HG03457 (cell line): ENCODE results near the gene FNDC8.
"Not testable (repeated sequence)": the region's sequence is repeated elsewhere in the genome, so short reads cannot be mapped to it uniquely, and the experiment has no call there.

Experiments used
- ATAC-seq: cut with Tn5 transposase; IDR thresholded peaks from one replicate; pipeline ENCODE4 v1.9.1; 2021; ENCODE audit warnings: moderate number of reproducible peaks; ENCODE audit not compliant: unreplicated experiment

FNDC8 gene

GRCh38 chr17:35121315-35121714, at the start of gene FNDC8:
Gene FNDC8 (plus strand): TSS chr17:35121615. CDS start chr17:35121694, 79 bp downstream.
- no peak for ATAC-seq

- no peak for ATAC-seq
Measured at GRCh38 chr17:35073183-35073790, 48.1 kb upstream of the FNDC8 start.

GRCh38 chr17:35073991-35074627, 47.3 kb upstream of the FNDC8 start:
- ATAC-seq = no peak

GRCh38 chr17:35074711-35075707, 46.4 kb upstream of the FNDC8 start:
- no peak for ATAC-seq

GRCh38 chr17:35076874-35077273, 44.5 kb upstream of the FNDC8 start:
- no peak for ATAC-seq

GRCh38 chr17:35079547-35080423, 41.6 kb upstream of the FNDC8 start:
- no peak for ATAC-seq

- no peak for ATAC-seq
Measured at GRCh38 chr17:35080536-35080935, 40.9 kb upstream of the FNDC8 start.

GRCh38 chr17:35081638-35082037, 39.8 kb upstream of the FNDC8 start:
- no peak for ATAC-seq

GRCh38 chr17:35082073-35082657, 39.2 kb upstream of the FNDC8 start:
- ATAC-seq = no peak

GRCh38 chr17:35083071-35083470, 38.3 kb upstream of the FNDC8 start:
- ATAC-seq = no peak

- no peak for ATAC-seq
Measured at GRCh38 chr17:35084987-35085386, 36.4 kb upstream of the FNDC8 start.

GRCh38 chr17:35086164-35086563, 35.3 kb upstream of the FNDC8 start:
- no peak for ATAC-seq

- no peak for ATAC-seq
Measured at GRCh38 chr17:35086931-35087573, 34.4 kb upstream of the FNDC8 start.

- no peak for ATAC-seq
Measured at GRCh38 chr17:35087731-35088355, 33.6 kb upstream of the FNDC8 start.

GRCh38 chr17:35088356-35088880, 33.0 kb upstream of the FNDC8 start:
- ATAC-seq = no peak

GRCh38 chr17:35088881-35089585, 32.4 kb upstream of the FNDC8 start:
- ATAC-seq = peak; percentile 48

- ATAC-seq = peak; percentile 4
Measured at GRCh38 chr17:35089586-35090296, 31.7 kb upstream of the FNDC8 start.

GRCh38 chr17:35090707-35091106, 30.7 kb upstream of the FNDC8 start:
- ATAC-seq = not testable (repeated sequence)
